RWPE1 (cell line): ENCODE measurements around the gene ZFP3.
"Not testable (repeated sequence)": the region's sequence is repeated elsewhere in the genome, so short reads cannot be mapped to it uniquely, and the experiment has no call there.

ENCODE experiments used
- CTCF ChIA-PET: fragments of 350-600 bp; sonication (Branson Sonifier 250); formaldehyde crosslinking; extraction: SDS; loops from one replicate; lab custom pipeline; 2021; lab: Yijun Ruan, JAX
- POLR2A ChIA-PET: fragments of 400-600 bp; formaldehyde crosslinking; extraction: SDS; loops from one replicate; lab custom pipeline; 2020; ENCODE audit warnings: antibody characterized with exemption; ENCODE audit not compliant: low non-redundant PET; lab: Yijun Ruan, JAX
- DNase-seq: peaks from one replicate; pipeline ENCODE4 v3.0.0; 2012; ENCODE audit warnings: low spot score
- H3K27ac ChIP-seq: fragments of 450-650 bp; 2 replicates; pipeline ENCODE4 v1.5.1; 2017
- CTCF ChIP-seq: fragments of 450-650 bp; conservative IDR thresholded peaks from 2 replicates; pipeline ENCODE4 v1.5.1; 2017; ENCODE audit warnings: low read depth, mild to moderate bottlenecking

The ZFP3 gene

DNA sequence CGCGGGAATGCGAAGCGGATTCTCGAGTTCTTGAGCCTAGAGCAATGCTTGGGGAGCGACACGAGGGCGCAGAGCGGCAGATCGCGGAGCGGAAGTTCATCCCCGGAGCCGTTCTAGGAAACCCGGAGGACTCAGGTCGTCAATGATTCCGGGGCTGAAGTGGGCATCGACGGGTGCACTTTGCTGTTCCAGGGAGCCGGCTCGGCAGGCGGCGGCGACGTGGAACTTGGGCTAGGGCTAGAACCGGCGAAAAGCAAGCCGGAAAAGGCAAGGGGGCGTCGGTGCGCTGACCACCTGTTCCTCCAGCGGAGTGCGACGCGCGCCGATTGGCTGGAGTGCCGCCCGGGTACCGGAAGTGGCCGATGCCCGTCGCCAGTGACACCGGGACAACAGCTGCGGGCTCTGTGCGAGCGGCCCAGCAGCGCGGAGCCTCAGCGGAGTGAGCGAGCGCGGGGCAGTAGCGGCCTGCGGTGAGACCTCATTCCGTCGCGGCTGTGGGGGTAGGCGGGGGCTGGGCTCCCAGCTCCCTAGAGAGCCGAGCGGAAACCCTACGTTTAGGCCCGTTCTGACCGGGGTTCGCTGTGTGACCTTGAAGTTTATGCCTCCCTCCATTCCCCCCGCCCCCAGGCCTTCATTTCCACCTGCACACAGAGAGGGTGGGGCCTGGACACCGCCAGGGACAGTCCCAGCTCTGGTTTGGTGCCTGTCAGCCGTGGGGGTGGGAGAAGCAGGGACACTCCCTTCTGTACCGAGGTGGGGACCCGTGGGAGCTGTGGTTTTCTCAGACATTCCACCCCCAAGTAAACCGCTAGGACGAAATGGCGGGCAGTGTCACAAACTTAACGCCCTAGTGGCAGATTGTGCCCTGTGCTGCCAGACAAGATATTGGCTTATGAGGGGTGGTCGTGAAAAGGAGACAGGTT lies at the start of gene ZFP3:
Gene ZFP3 (plus strand): TSS at position 362 of the 923 bp plus-strand sequence. CDS start 13,038 bp downstream, outside the sequence.
- ChIA-PET POLR2A (interaction anchor here (0.6 kb wide), 1 partner anchor 61 kb away, joined by 9 read pairs; no protein-coding TSS in a partner anchor), CTCF (interaction anchor here (0.6 kb wide), 1 partner anchor 262 kb away, joined by 3 read pairs; no protein-coding TSS in a partner anchor)
- DNase-seq, result peak; percentile 71
- TF ChIP-seq CTCF, result no peak
- H3K27ac ChIP-seq, result peak within 1 kb of the TSS; percentile 68

DNA sequence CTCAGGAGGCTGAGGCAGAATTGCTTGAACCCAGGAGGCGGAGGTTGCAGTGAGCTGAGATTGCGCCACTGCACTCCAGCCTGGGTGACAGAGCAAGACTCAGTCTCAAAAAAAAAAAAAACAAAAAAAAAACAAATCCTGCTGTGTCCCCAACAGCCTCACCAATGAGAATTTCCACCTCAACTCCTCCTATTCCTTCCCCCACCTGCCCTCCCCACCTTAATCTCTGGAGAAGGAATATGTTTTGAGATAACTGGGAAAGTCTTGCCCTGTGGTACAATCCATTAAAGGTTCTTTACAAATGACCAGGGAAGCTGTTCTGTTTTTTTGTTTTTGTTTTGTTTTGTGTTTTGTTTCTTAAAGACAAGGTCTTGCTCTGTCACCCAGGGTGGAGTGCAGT lies 48.1 kb upstream of the ZFP3 start:
- DNase-seq, H3K27ac ChIP-seq, POLR2A ChIA-PET: not testable (repeated sequence)
- CTCF ChIA-PET, result interaction anchor here (1.2 kb wide), 1 partner anchor 16 kb away, joined by 4 read pairs; no protein-coding TSS in a partner anchor

DNA sequence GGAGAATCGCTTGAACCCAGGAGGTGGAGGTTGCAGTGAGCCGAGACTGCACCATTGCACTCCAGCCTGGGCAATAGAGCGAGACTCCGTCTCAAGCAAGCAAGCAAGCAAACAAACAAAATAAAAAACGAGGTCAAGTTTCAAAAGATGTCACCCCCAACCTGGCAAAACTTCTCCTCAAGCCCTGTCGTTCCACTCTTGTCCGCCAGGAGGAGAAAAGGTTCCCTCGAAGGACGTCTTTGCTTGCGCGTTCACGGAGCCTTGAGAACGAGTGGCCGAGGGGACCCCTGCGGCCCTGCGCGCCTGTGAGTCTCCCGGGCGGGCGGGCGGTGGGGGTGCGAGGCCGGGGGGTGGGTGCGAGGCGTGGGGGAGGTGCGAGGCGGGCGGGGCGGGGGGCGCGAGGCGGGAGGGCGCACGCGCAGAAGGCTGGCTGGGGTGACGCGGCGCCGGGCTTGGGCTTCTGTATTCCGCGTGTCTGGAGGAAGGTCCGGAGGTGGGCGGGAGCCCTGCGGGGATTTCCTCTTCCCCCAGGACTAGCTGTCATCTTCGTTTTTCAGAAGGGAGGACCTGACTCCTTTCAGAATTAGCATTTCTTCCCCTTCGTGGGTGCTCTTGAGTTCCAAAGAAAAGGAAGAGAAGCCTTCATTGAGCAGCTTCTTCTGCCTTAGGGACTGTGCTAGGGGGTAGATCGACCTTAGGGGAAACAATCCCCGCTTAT lies 46.7 kb upstream of the ZFP3 start:
- TF ChIP-seq CTCF, result peak; percentile 73
- ChIA-PET POLR2A (no interaction called here), CTCF (interaction anchor here (0.8 kb wide), 1 partner anchor 51 kb away, joined by 4 read pairs; no protein-coding TSS in a partner anchor)
- peak overlapping the region; percentile 54 for H3K27ac ChIP-seq
- DNase-seq, result peak; percentile 67

- ChIA-PET CTCF (no interaction called here), POLR2A (no interaction called here)
- no peak for TF ChIP-seq CTCF
- DNase-seq, result no peak
- no peak overlapping the region for H3K27ac ChIP-seq
Measured at GRCh38 chr17:5032865-5033264, 45.4 kb upstream of the ZFP3 start.

- CTCF ChIA-PET, result interaction anchor here (0.7 kb wide), 1 partner anchor 109 kb away, joined by 4 read pairs; no protein-coding TSS in a partner anchor
- TF ChIP-seq CTCF, result no peak
- no peak for DNase-seq
- no peak overlapping the region for H3K27ac ChIP-seq
- POLR2A ChIA-PET, result no interaction called here
Measured at GRCh38 chr17:5033352-5034015, 44.8 kb upstream of the ZFP3 start.

DNA sequence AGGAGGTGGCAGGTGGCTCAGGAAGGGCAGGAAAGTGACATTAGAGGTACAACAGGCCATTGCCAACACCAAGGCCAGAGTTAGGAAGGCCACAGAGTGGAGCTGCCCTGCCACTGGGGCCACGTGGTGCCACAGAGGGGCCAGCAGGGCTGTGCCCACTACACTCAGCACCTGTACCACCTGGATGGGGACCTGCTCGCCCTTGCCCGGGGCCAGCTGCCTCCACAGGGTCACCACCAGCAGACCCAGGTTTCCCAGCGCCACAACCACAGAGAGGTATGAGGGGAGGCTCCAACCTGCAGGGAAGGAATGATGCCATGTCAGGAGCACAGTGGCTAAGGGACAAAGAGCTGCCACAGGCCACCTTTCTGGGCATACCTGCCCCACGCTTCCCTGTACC lies 44.2 kb upstream of the ZFP3 start:
- CTCF ChIA-PET, result no interaction called here
- no peak for DNase-seq
- TF ChIP-seq CTCF, result no peak
- POLR2A ChIA-PET, result no interaction called here
- H3K27ac ChIP-seq, result no peak overlapping the region
